ENCODE measurements around the gene DNAJC6. TPM values are rescaled to one million over a fixed set of nuclear protein-coding genes. Genes with fewer than 3 reads are reported as not detected.
A peak's percentile ranks its signal among the peaks of the same experiment; 100 is the strongest.

The DNAJC6 gene
- total RNA-seq, 2 donors from 2014 or later: 1.3 to 2.2 TPM

GRCh38 chr1:65265296-65265650 lies 44.1 kb upstream of the DNAJC6 start:
- Histone ChIP-seq H3K4me1 (peaks cover 5% of the 10 kb centered on the region), H3K9ac (ENCODE audit: low read depth in 2 of 2, low read length in 2 of 2) (no peak overlapping the region), H3K36me3 (no peaks in the 10 kb centered on the region), H3K4me3 (peak overlapping the region; percentile 30), H3K27ac (no peak overlapping the region), H3K9me3 (no peaks in the 10 kb centered on the region), H3K27me3 (no peaks in the 10 kb centered on the region)
- intact Hi-C loops (cut with DNase I): no loop called here
- DNase-seq: no peak
- no peak for TF ChIP-seq CTCF (IDR thresholded peaks at IDR 0.05)

GRCh38 chr1:65265651-65266351 lies 43.5 kb upstream of the DNAJC6 start:
- H3K9ac ChIP-seq (ENCODE audit: low read depth in 2 of 2, low read length in 2 of 2): peak overlapping the region in 1 of 2 donors; percentile 50
- no peak for TF ChIP-seq CTCF (IDR thresholded peaks at IDR 0.05)
- H3K27ac ChIP-seq: no peak overlapping the region
- peak overlapping the region; percentile 30 for H3K4me3 ChIP-seq
- H3K4me1 ChIP-seq: peaks cover 5% of the 10 kb centered on the region
- peak; percentile 36 for DNase-seq
- no peaks in the 10 kb centered on the region for H3K27me3 ChIP-seq
- H3K9me3 ChIP-seq: no peaks in the 10 kb centered on the region
- H3K36me3 ChIP-seq: no peaks in the 10 kb centered on the region
- intact Hi-C loops (cut with DNase I): no loop called here

- H3K36me3 ChIP-seq: no peaks in the 10 kb centered on the region
- no peak for TF ChIP-seq CTCF (IDR thresholded peaks at IDR 0.05)
- H3K27me3 ChIP-seq: no peaks in the 10 kb centered on the region
- H3K4me3 ChIP-seq: no peak overlapping the region
- no peaks in the 10 kb centered on the region for H3K9me3 ChIP-seq
- no peak overlapping the region for H3K27ac ChIP-seq
- intact Hi-C loops (cut with DNase I): no loop called here
- peaks cover 5% of the 10 kb centered on the region for H3K4me1 ChIP-seq
- DNase-seq: no peak
- no peak overlapping the region for H3K9ac ChIP-seq (ENCODE audit: low read depth in 2 of 2, low read length in 2 of 2)
Measured at GRCh38 chr1:65266476-65266875, 42.9 kb upstream of the DNAJC6 start.

- Histone ChIP-seq H3K27ac (no peak overlapping the region), H3K4me1 (peaks cover 5% of the 10 kb centered on the region), H3K9me3 (no peaks in the 10 kb centered on the region), H3K36me3 (no peaks in the 10 kb centered on the region), H3K27me3 (no peaks in the 10 kb centered on the region), H3K9ac (ENCODE audit: low read depth in 2 of 2, low read length in 2 of 2) (no peak overlapping the region), H3K4me3 (no peak overlapping the region)
- TF ChIP-seq CTCF (IDR thresholded peaks at IDR 0.05): no peak
- DNase-seq: no peak
- intact Hi-C loops (cut with DNase I): no loop called here
Measured at GRCh38 chr1:65267271-65267670, 42.1 kb upstream of the DNAJC6 start.

- Histone ChIP-seq H3K4me1 (peaks cover 5% of the 10 kb centered on the region), H3K27me3 (no peaks in the 10 kb centered on the region), H3K27ac (no peak overlapping the region), H3K4me3 (no peak overlapping the region), H3K9ac (ENCODE audit: low read depth in 2 of 2, low read length in 2 of 2) (no peak overlapping the region), H3K36me3 (no peaks in the 10 kb centered on the region), H3K9me3 (no peaks in the 10 kb centered on the region)
- no peak for TF ChIP-seq CTCF (IDR thresholded peaks at IDR 0.05)
- intact Hi-C loops (cut with DNase I): no loop called here
- DNase-seq: no peak
Measured at GRCh38 chr1:65267683-65268082, 41.7 kb upstream of the DNAJC6 start.

Measured in colonic mucosa (tissue), 4 donors.